ENCODE results near the gene CPPED1. TPM values are rescaled to one million over a fixed set of nuclear protein-coding genes. Genes with fewer than 3 reads are reported as not detected.

Gene CPPED1
- total RNA-seq, 1 donor from 2014 or later: 9.7 TPM

DNA sequence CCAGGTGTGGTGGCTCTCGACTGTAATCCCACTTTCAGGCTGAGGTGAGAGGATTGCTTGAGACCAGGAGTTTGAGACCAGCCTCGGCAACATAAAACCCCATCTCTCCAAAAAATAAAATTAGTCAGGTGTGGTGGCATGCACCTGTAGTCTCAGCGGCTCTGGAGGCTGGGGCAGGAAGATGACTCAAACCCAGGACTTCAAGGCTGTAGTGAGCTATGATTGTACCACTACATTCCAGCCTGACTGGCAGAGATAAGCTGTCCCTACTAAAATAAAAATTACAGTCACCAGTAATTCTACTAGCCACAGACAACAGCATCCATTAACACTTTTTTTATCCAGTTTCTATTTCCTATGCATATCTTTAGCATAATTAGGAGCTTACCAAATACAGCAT, 176.3 kb downstream of the CPPED1 start:
- no peak overlapping the region for H3K4me3 ChIP-seq
- Mint-ChIP-seq H3K4me3 (no peak overlapping the region), H3K9me3 (peaks cover 2% of the 10 kb centered on the region), H3K36me3 (no peaks in the 10 kb centered on the region), H3K27ac (no peak overlapping the region), H3K4me1 (no peaks in the 10 kb centered on the region), H3K27me3 (ENCODE audit: insufficient read depth, low read depth) (peaks cover 6% of the 10 kb centered on the region)
- H3K9ac ChIP-seq: no peak overlapping the region
- H3K79me2 ChIP-seq (ENCODE audit: low read depth): no peaks in the 10 kb centered on the region
- no peak for TF ChIP-seq EZH2 (IDR thresholded peaks at IDR 0.05)
- no peak for TF ChIP-seq CTCF (IDR thresholded peaks at IDR 0.05)
- no peak for TF ChIP-seq EZH2phosphoT487 (IDR thresholded peaks at IDR 0.05)
- no peaks in the 10 kb centered on the region for H3K36me3 ChIP-seq
- H3F3A ChIP-seq (ENCODE audit: low read depth): no peaks in the 10 kb centered on the region
- H3K27me3 ChIP-seq: no peaks in the 10 kb centered on the region
- H3K9me3 ChIP-seq (ENCODE audit: low read depth): no peaks in the 10 kb centered on the region
- H3K27ac ChIP-seq: no peak overlapping the region
- H3K4me1 ChIP-seq: no peaks in the 10 kb centered on the region
- H4K20me1 ChIP-seq (ENCODE audit: low read depth): no peaks in the 10 kb centered on the region
- no peak overlapping the region for H3K4me2 ChIP-seq
- no peak overlapping the region for H2AFZ ChIP-seq (replicated peaks)
- no peak for DNase-seq (ENCODE audit: low spot score)

DNA sequence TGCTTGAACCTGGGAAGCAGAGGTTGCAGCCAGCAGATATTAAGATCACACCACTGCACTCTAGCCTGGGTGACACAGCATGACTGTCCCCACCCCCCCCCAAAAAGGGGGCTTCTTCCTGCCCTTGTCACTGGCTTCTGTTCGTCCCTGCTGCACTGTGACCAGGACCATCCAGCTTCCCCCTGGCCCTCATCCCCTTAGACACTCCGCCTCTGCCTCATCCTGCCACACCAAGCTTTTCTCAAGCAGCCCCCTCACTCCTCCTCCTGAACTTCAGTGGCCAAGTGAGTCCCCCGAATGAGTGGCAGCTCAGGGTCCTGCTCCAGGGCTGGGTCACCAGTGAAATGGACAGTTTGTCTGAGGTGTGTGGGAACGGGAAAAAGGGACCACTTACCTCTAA, 177.3 kb downstream of the CPPED1 start:
- Histone ChIP-seq H4K20me1 (ENCODE audit: low read depth) (no peaks in the 10 kb centered on the region), H3K9me3 (ENCODE audit: low read depth) (no peaks in the 10 kb centered on the region), H3K9ac (no peak overlapping the region), H3K36me3 (no peaks in the 10 kb centered on the region), H3K79me2 (ENCODE audit: low read depth) (no peaks in the 10 kb centered on the region), H3F3A (ENCODE audit: low read depth) (no peaks in the 10 kb centered on the region), H3K4me2 (no peak overlapping the region), H2AFZ (replicated peaks) (no peak overlapping the region), H3K4me1 (no peaks in the 10 kb centered on the region), H3K4me3 (no peak overlapping the region), H3K27ac (no peak overlapping the region), H3K27me3 (no peaks in the 10 kb centered on the region)
- H3K4me3 Mint-ChIP-seq: no peak overlapping the region
- peaks cover 2% of the 10 kb centered on the region for H3K9me3 Mint-ChIP-seq
- no peaks in the 10 kb centered on the region for H3K36me3 Mint-ChIP-seq
- H3K27me3 Mint-ChIP-seq (ENCODE audit: insufficient read depth, low read depth): peaks cover 7% of the 10 kb centered on the region
- TF ChIP-seq EZH2 (IDR thresholded peaks at IDR 0.05) (no peak), CTCF (IDR thresholded peaks at IDR 0.05) (no peak), EZH2phosphoT487 (IDR thresholded peaks at IDR 0.05) (no peak)
- no peak overlapping the region for H3K27ac Mint-ChIP-seq
- no peak for DNase-seq (ENCODE audit: low spot score)
- no peaks in the 10 kb centered on the region for H3K4me1 Mint-ChIP-seq

GRCh38 chr16:12625716-12626115, 178.0 kb downstream of the CPPED1 start:
- Mint-ChIP-seq H3K27ac (no peak overlapping the region), H3K4me1 (no peaks in the 10 kb centered on the region), H3K36me3 (no peaks in the 10 kb centered on the region), H3K4me3 (no peak overlapping the region), H3K9me3 (peaks cover 2% of the 10 kb centered on the region), H3K27me3 (ENCODE audit: insufficient read depth, low read depth) (peaks cover 7% of the 10 kb centered on the region)
- Histone ChIP-seq H3K4me1 (no peaks in the 10 kb centered on the region), H3K36me3 (no peaks in the 10 kb centered on the region), H3K27ac (no peak overlapping the region), H3K4me2 (no peak overlapping the region), H3K27me3 (no peaks in the 10 kb centered on the region), H2AFZ (replicated peaks) (no peak overlapping the region), H4K20me1 (ENCODE audit: low read depth) (no peaks in the 10 kb centered on the region), H3K4me3 (no peak overlapping the region), H3K79me2 (ENCODE audit: low read depth) (no peaks in the 10 kb centered on the region), H3K9me3 (ENCODE audit: low read depth) (no peaks in the 10 kb centered on the region), H3F3A (ENCODE audit: low read depth) (no peaks in the 10 kb centered on the region), H3K9ac (no peak overlapping the region)
- no peak for DNase-seq (ENCODE audit: low spot score)
- TF ChIP-seq EZH2phosphoT487 (IDR thresholded peaks at IDR 0.05): no peak
- no peak for TF ChIP-seq EZH2 (IDR thresholded peaks at IDR 0.05)
- TF ChIP-seq CTCF (IDR thresholded peaks at IDR 0.05): no peak
